HG03060 (cell line): ENCODE data around the gene NUTM2G.
"Not testable (repeated sequence)": the region's sequence is repeated elsewhere in the genome, so short reads cannot be mapped to it uniquely, and the experiment has no call there.

Source experiments
- ATAC-seq: cut with Tn5 transposase; IDR thresholded peaks from one replicate; pipeline ENCODE4 v1.9.1; 2021; ENCODE audit warnings: low read depth, moderate number of reproducible peaks; ENCODE audit not compliant: unreplicated experiment

Gene NUTM2G

GRCh38 chr9:96940982-96941381 is 12.3 kb downstream of the NUTM2G start:
- not testable (repeated sequence) for ATAC-seq

DNA sequence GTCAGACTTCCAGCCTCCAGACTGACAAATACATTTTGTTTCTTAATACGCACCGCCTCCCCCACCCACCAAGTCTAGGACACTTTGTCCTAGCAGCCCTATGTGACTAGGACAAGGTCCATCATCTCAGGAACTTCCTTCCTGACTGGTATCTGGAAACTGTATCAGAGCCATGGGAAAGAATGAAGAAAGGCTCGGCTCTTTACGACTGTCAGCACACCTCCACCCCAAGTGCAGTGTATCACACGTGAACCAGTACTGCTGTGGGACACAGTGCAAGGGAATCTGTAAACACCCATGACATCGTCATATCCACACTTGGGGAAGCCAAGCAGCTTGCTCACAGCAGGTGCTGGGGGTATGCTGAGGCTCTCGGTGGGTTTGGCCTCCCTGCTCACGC is 13.0 kb downstream of the NUTM2G start:
- not testable (repeated sequence) for ATAC-seq

GRCh38 chr9:96942181-96942580 is 13.5 kb downstream of the NUTM2G start:
- not testable (repeated sequence) for ATAC-seq

DNA sequence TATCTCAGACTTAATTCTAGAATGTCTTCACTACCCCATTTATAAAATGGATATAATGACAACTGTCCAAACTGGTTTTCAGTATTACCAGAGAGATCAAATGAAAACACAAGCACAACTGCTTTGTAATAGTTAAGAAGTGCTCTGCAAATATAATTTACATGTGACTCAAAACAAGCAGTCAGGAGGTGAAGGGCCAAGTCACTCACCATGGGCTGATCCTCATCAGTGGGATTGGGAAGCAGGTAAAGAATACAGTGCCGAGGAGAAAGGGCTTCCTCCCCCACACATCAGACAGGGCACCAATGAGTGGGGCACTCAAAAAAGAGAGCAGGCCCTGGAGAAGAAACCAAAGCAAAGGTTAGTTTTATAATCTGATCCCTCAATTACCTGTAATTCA is 20.7 kb downstream of the NUTM2G start:
- ATAC-seq: not testable (repeated sequence)

- not testable (repeated sequence) for ATAC-seq
Measured at GRCh38 chr9:96950539-96950938, 21.9 kb downstream of the NUTM2G start.

GRCh38 chr9:96967591-96967990 is 38.9 kb downstream of the NUTM2G start:
- not testable (repeated sequence) for ATAC-seq

- not testable (repeated sequence) for ATAC-seq
Measured at GRCh38 chr9:96972552-96972951, 43.9 kb downstream of the NUTM2G start.

- not testable (repeated sequence) for ATAC-seq
Measured at GRCh38 chr9:96974037-96974436, 45.4 kb downstream of the NUTM2G start.

DNA sequence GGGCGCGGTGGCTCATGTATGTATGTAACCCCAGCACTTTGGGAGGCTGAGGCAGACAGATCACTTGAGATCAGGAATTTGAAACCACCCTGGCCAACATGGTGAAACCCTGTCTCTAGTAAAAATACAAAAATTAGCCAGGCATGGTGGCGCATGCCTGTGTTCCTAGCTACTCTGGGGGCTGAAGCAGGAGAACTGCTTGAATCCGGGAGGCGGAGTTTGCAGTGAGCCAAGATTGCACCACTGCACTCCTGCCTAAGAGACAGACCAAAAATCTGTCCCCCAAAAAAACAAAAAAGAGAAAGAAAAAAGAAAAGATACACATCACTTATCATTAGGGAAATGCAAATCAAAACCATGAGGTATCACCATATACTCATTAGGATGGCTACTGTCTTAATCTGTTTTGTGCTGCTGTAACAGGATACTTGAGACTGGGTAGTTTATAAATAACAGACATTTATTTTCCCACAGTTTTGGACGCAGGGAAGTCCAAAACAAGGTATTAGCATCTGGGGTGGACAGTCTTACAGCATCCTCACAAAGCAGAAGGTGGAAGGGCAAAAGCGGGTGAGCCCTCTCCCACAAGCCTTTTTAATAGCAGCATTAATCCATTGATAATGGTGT is 55.0 kb downstream of the NUTM2G start:
- ATAC-seq: not testable (repeated sequence)

DNA sequence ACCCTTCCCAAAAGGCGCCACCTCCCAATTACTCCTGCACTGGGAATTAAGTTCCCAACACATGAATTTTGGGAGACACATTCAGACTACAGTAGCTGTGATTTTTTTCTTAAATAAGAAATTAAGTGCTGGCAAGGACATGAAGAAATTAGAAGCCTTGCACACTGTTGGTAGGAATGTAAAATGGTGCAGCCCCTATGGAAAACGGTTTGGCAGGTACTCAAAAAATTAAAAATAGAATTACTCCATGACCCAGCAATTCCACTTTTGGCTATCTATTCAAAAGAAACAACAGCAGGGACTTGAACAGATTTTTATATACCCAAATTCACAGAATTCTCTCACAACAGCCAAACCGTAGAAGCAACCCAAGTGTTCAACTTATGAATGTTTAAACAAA is 55.5 kb downstream of the NUTM2G start:
- not testable (repeated sequence) for ATAC-seq

GRCh38 chr9:96984887-96985286 is 56.2 kb downstream of the NUTM2G start:
- ATAC-seq: not testable (repeated sequence)
